BJ (cell line): ENCODE data around the gene RPL36A. TPM values are rescaled to one million over a fixed set of nuclear protein-coding genes. Genes with fewer than 3 reads are reported as not detected.

Source experiments
- CTCF ChIA-PET: fragments of 350-600 bp; formaldehyde crosslinking; extraction: SDS; loops from one replicate; lab custom pipeline; 2021; ENCODE audit warnings: antibody characterized with exemption, inconsistent platforms; lab: Yijun Ruan, JAX
- POLR2A ChIA-PET: fragments of 300-600 bp; sonication (Branson Sonifier 250); formaldehyde crosslinking; extraction: SDS; loops from one replicate; lab custom pipeline; 2021; ENCODE audit warnings: antibody characterized with exemption; lab: Charles Lee
- DNase-seq: peaks from one replicate; pipeline ENCODE4 v3.0.0-alpha.2; 2011; ENCODE audit warnings: low read depth
- H3K27me3 ChIP-seq: 2 replicates; pipeline ENCODE4 v1.6.0; 2011; ENCODE audit warnings: low read length; ENCODE audit not compliant: control insufficient read depth, insufficient read depth
- H3K36me3 ChIP-seq: 2 replicates; pipeline ENCODE4 v1.5.1; 2011; ENCODE audit warnings: low read length; ENCODE audit not compliant: control insufficient read depth, insufficient read depth
- H3K4me3 ChIP-seq: 2 replicates; pipeline ENCODE4 v1.5.1; 2011; ENCODE audit warnings: low read depth, mild to moderate bottlenecking, control low read depth, low read length
- polyA plus RNA-seq: library from polyadenylated mRNA; depleted of rRNA; stranded (reverse); fragments of >200 nt; gene quantifications from 2 replicates; pipeline ENCODE4 v1.2.3, GENCODE V29; 2011
- TF ChIP-seq, protein P1 (sequence below): IDR thresholded peaks from 2 replicates; pipeline ENCODE4 v1.5.1; 2011; ENCODE audit warnings: low read depth, mild to moderate bottlenecking, control low read depth, inconsistent platforms, low read length, moderate library complexity; ENCODE audit not compliant: insufficient read depth

The RPL36A gene
- polyA plus RNA-seq, 1 experiment: 1,079 TPM

DNA sequence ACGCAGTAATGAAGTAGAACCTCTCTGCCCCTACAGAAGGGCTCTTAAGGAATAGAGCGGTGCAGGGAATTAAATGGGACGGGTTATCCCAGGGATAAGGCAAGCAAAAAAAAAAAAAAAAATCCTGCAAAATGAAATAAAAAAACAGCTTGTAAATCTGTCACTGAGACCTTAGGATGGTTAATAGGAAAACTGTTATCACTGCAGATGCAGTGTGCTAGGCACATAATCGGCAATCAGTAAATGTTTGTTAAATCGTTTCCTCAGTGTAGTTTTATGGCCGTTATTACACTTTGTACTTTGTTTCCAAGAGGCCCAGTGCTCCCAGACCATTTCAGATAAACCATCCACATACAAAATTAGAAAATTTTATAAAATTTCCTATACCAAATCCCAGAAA is 18.2 kb downstream of the RPL36A start:
- H3K27me3 ChIP-seq: no peaks in the 10 kb centered on the region
- no peak for DNase-seq
- POLR2A ChIA-PET: interaction anchor here (0.6 kb wide), 2 partner anchors 73 to 202 kb away, joined by 3 to 8 read pairs; no protein-coding TSS in a partner anchor
- peak overlapping the region; percentile 65 for H3K4me3 ChIP-seq
- no peaks in the 10 kb centered on the region; the same call in 1 of the 2 replicates for H3K36me3 ChIP-seq
- TF ChIP-seq, protein P1, sequence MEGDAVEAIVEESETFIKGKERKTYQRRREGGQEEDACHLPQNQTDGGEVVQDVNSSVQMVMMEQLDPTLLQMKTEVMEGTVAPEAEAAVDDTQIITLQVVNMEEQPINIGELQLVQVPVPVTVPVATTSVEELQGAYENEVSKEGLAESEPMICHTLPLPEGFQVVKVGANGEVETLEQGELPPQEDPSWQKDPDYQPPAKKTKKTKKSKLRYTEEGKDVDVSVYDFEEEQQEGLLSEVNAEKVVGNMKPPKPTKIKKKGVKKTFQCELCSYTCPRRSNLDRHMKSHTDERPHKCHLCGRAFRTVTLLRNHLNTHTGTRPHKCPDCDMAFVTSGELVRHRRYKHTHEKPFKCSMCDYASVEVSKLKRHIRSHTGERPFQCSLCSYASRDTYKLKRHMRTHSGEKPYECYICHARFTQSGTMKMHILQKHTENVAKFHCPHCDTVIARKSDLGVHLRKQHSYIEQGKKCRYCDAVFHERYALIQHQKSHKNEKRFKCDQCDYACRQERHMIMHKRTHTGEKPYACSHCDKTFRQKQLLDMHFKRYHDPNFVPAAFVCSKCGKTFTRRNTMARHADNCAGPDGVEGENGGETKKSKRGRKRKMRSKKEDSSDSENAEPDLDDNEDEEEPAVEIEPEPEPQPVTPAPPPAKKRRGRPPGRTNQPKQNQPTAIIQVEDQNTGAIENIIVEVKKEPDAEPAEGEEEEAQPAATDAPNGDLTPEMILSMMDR: no peak
- CTCF ChIA-PET: no interaction called here

DNA sequence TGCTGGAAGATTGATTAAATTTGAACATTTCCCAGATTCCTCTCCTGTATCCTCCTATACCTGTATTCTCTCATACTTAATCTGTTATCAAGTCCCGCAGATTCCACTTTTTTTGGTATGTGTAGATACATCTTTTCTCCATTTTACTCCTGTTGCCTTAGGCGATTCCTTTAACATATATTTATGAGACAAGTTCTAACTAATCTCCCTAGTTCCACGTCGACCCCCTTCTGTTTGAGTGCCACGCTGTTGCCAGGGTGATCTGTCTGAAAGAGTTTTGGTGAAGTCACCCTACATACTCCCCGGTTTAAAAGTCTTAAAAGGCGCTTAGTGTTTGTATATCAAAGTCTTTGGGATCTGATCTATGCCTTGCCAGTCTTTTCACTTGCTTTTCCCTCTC is 19.6 kb downstream of the RPL36A start:
- CTCF ChIA-PET: no interaction called here
- TF ChIP-seq, protein P1: no peak
- no peaks in the 10 kb centered on the region for H3K27me3 ChIP-seq
- POLR2A ChIA-PET: no interaction called here
- no peak overlapping the region for H3K4me3 ChIP-seq
- H3K36me3 ChIP-seq: no peaks in the 10 kb centered on the region; the same call in 1 of the 2 replicates
- no peak for DNase-seq

DNA sequence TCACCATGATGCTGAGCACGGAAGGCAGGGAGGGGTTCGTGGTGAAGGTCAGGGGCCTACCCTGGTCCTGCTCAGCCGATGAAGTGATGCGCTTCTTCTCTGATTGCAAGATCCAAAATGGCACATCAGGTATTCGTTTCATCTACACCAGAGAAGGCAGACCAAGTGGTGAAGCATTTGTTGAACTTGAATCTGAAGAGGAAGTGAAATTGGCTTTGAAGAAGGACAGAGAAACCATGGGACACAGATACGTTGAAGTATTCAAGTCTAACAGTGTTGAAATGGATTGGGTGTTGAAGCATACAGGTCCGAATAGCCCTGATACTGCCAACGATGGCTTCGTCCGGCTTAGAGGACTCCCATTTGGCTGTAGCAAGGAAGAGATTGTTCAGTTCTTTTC is 21.2 kb downstream of the RPL36A start:
- CTCF ChIA-PET: no interaction called here
- TF ChIP-seq, protein P1: no peak
- POLR2A ChIA-PET: no interaction called here

DNA sequence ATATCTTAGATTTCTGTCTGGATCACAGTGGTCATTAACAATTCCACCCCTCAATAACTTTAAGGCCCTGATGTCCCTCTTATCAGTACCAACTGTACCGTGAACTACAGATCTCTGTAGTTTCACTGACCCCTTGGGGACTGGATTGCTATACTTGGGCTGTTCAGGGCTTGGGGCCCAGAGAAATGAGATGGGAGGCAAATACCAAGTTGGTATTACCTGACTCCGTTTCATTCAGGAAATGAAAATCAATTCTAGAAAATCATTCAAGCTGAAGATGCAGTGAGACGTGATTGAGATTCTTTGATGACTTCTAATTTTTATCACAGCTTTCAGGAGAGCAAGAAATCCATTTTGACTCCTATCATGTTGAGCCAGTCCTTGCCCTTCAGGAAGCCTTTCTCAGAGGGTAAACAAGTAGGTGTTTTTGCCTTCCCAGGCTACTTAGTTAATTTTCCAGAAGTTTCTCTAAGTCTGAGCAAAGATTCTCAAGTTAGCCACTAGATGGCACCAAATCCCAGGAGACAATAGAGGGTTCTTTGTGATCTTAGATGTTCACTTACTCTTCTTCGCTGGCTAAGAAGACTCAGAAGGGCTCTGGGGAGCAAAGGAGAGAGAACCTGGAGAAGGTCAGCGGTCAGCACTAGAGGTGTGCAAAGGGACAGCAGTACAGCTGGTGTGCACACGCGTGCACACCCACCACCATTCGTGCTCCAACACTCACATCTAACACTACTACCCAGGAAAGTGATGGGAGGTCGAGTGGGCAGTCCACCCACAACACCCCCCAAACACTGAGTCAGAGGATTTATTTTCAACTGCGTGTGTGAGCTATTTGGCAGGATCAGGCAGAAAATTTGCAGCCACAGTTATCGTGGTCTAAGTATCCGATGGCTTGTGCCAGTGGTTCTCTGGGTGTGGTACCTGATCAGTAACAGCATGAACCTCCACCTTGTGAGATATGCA is 24.7 kb downstream of the RPL36A start:
- POLR2A ChIA-PET: no interaction called here
- no peaks in the 10 kb centered on the region; the same call in 1 of the 2 replicates for H3K36me3 ChIP-seq
- TF ChIP-seq, protein P1: peak; percentile 59
- no peak for DNase-seq
- H3K27me3 ChIP-seq: no peaks in the 10 kb centered on the region
- CTCF ChIA-PET: interaction anchor here (0.8 to 1.5 kb wide), 4 partner anchors 48 to 388 kb away, joined by 3 to 5 read pairs (median 3); no protein-coding TSS in a partner anchor
- no peak overlapping the region for H3K4me3 ChIP-seq

More for the DNA sequence above, 21.2 kb downstream of the RPL36A start:
- Histone ChIP-seq H3K4me3 (no peak overlapping the region), H3K36me3 (no peaks in the 10 kb centered on the region; the same call in 1 of the 2 replicates), H3K27me3 (no peaks in the 10 kb centered on the region)
- DNase-seq: no peak

DNA sequence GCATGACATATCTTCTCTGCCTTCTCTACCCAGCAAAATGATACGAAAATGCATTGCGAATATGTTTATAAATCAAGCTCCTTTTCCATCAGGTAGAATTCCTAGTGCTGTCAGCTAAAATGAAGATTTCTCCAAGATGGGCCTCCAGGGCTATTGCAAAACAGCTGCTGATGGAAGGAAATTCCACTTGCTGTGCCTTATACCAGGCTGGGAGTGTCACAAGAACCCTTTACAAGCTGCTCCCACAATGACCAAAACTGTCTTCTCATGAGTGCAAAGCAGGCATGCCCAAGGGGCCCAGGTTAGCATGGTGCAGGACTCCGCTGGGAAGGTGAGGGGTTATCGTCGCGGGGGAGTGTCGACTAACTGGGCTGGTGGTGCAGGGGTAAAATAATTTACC is 25.9 kb downstream of the RPL36A start:
- ChIA-PET POLR2A (no interaction called here), CTCF (interaction anchor here (1.4 kb wide), 2 partner anchors 47 to 386 kb away, joined by 3 read pairs; no protein-coding TSS in a partner anchor)
- TF ChIP-seq, protein P1: no peak

More for the DNA sequence above, 25.9 kb downstream of the RPL36A start:
- Histone ChIP-seq H3K36me3 (no peaks in the 10 kb centered on the region; the same call in 1 of the 2 replicates), H3K4me3 (no peak overlapping the region), H3K27me3 (no peaks in the 10 kb centered on the region)
- no peak for DNase-seq
